Renal pelvis (tissue), 4 donors: ENCODE results near the gene SLC12A5. TPM values are rescaled to one million over a fixed set of nuclear protein-coding genes. Genes with fewer than 3 reads are reported as not detected.

Experiments
- DNase-seq: peaks from one replicate; pipeline ENCODE4 v3.0.0-alpha.2; 2013
- polyA plus RNA-seq, 3 donors: library from polyadenylated mRNA; unstranded; fragments of 120-200 nt; gene quantifications; one replicate each; pipeline ENCODE4 v1.2.1, GENCODE V29; 2013; ENCODE audit not compliant: insufficient read length in 3 of 3

Gene SLC12A5
- polyA plus RNA-seq, 3 donors: 2.3 to 3.4 (median 3.0) TPM

DNA sequence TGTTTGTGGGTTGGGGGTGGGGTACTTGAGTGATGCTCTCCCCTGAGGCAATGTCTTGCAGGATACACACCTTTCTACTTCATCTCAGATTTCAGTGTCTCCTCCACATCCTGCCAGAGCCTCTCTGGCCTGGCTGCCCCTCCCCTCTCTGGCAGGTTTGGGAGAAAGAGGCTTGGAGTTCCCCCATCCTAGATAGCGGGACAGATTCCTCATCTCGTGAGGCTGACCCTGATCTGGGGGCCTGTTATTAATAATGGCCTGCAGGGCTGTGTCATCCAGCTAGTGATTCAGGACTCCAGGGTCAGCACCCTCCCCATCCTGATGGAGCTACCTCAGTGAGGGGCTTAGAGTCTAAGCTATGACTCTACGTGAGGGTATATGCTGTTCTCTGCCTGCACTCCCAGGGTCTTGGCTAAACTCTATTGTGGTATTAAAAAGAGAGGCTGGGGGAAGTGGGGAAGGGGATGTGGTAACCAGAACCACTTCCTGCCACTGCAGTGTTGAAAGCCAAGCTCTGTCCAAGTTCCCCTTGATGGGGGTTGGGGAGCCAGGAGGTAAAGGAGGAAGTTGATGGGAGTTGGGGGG lies 24.0 kb upstream of the SLC12A5 start:
- DNase-seq: no peak

DNA sequence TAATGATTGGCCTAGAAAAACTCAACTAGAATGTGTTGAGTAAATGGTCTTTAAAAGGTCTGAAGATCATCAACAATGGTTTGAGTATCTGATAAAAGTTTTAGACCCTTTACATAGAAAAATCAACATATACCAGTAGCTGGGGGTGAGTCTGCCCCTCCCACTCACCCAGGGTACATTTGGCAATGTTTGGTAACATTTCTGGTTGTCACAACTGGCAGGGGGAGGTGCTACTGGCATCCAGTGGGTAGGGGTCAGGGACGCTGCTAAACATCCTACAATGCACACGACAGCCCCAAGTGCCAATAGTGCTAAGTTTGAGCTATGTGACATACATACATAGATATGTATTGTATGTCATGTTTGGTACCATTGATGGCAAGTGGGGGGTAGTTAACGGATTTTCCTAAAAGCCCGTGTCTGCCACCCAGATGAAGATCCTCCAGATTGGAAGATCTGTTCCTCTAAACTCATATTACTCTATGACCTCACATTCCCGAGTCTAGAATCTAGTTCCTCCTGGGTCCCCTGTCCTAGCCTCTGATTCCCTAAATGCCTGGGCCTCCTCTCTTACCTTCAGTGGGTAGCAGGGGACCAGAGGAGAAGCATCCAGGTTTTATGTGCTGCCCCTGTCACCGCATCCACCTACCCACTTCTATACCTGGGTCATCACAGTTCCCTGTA lies 22.9 kb upstream of the SLC12A5 start:
- no peak for DNase-seq

DNA sequence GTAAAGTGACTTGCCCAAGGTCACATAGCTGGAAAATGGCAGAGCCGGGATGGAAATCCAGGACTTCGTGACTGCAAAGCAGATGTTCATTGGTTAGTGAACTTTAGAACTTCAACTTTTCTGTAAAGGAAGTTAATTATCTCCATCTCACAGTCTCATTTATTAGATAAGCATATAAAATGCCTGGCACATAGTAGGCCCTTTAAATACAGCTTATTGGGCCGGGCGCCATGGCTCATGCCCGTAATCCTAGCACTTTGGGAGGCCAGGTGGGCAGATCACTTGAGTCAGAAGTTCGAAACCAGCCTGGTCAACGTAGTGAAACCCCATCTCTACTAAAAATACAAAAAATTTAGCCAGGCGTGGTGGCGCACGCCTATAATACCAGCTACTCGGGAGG lies 22.1 kb upstream of the SLC12A5 start:
- no peak for DNase-seq

DNA sequence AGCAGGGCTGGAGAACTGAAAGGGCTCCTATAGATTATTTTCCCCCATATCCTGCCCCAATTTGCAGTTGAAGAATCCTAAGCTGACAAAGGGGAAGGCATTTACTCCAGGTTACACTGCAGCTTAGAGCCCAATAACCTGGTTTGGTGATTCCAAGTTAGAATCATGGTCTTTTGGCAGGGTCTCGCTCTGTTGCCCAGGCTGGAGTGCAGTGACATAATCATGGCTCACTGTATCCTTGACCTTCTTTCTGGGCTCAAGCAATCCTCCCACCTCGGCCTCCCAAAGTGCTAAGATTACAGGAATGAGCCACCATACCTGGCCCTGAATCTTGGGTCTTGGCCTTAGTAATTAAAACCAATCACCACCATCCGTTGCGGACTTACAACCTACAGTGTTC lies 21.3 kb upstream of the SLC12A5 start:
- DNase-seq: no peak

DNA sequence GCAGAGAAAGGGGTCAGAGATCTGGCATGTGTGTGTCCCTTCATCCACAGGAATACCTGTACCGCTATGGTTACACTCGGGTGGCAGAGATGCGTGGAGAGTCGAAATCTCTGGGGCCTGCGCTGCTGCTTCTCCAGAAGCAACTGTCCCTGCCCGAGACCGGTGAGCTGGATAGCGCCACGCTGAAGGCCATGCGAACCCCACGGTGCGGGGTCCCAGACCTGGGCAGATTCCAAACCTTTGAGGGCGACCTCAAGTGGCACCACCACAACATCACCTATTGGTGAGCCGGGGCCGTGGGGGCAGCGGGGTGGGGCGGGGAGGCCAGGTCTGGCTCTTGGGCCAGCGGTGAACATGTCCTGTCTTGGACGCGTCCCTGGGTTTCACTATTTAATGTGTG lies 19.2 kb upstream of the SLC12A5 start:
- no peak for DNase-seq

DNA sequence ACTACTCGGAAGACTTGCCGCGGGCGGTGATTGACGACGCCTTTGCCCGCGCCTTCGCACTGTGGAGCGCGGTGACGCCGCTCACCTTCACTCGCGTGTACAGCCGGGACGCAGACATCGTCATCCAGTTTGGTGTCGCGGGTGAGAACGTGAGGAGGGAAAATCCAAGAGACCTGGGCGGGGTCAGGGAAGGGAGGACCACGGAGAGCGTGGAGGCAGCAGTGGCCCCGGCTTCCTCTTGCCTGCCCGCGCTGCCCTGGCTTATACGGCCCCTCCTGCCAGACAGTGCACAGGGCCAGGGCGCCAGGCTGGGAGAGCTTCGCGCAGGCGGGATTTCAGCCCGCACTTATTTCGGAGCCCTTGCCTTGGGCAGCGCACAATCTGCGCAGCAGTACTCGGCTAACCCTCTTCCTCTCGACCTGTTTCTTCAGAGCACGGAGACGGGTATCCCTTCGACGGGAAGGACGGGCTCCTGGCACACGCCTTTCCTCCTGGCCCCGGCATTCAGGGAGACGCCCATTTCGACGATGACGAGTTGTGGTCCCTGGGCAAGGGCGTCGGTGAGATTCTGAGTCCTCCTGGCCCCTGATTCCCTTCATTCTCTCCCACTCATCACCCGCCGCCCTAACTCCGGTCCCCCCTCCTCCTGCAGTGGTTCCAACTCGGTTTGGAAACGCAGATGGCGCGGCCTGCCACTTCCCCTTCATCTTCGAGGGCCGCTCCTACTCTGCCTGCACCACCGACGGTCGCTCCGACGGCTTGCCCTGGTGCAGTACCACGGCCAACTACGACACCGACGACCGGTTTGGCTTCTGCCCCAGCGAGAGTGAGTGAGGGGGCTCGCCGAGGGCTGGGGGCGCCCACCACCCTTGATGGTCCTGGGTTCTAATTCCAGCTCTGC lies 18.3 kb upstream of the SLC12A5 start:
- no peak for DNase-seq

DNA sequence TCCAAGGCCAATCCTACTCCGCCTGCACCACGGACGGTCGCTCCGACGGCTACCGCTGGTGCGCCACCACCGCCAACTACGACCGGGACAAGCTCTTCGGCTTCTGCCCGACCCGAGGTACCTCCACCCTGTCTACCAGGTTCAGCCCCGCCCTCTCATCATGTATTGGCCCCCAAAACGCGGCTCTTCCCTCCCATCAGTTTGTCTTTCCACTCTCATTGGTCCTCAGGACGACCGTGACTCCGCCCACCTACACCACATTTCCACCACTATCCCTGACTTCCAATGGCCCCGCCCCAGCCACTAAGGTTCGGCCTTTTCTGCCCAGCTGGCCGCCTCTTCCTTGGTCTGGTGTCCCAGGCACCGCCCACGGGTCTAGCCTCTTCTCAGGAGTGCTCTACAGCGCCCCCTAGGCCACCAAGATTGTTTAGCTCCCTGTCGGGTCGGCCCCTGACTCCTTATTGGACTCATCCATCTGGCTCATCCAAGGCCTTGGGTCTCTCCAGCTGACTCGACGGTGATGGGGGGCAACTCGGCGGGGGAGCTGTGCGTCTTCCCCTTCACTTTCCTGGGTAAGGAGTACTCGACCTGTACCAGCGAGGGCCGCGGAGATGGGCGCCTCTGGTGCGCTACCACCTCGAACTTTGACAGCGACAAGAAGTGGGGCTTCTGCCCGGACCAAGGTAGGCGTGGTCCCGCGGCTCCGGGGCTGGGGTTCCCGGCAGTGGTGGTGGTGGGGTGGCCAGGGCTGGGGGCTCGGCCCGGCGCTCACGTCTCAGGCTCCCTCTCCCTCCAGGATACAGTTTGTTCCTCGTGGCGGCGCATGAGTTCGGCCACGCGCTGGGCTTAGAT lies 17.2 kb upstream of the SLC12A5 start:
- no peak for DNase-seq

DNA sequence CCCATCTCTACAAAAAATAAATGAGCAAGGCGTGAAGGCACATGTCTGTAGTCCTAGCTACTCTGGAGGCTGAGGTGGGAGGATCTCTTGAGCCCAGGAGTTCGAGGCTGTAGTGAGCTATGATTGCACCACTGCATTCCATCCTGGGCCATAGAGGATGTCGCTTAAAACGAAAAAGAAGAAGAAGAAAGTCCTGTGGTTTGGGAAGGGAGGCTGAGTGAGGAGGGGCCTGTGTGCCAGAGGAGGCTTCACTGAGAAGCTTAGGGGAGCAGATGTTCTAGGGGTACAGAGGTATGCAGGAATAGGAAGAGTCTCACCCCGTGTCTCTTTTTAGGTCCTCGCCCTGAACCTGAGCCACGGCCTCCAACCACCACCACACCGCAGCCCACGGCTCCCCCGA lies 16.1 kb upstream of the SLC12A5 start:
- no peak for DNase-seq

DNA sequence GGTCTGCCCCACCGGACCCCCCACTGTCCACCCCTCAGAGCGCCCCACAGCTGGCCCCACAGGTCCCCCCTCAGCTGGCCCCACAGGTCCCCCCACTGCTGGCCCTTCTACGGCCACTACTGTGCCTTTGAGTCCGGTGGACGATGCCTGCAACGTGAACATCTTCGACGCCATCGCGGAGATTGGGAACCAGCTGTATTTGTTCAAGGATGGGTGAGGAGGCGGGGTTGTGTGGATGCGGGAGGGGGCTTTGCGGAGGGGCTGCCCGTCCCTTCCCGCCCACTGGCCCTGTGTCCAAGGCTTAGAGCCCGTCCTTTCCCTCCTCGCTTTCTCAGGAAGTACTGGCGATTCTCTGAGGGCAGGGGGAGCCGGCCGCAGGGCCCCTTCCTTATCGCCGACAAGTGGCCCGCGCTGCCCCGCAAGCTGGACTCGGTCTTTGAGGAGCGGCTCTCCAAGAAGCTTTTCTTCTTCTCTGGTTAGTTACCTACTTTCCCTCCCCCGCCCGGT lies 15.6 kb upstream of the SLC12A5 start:
- no peak for DNase-seq

DNA sequence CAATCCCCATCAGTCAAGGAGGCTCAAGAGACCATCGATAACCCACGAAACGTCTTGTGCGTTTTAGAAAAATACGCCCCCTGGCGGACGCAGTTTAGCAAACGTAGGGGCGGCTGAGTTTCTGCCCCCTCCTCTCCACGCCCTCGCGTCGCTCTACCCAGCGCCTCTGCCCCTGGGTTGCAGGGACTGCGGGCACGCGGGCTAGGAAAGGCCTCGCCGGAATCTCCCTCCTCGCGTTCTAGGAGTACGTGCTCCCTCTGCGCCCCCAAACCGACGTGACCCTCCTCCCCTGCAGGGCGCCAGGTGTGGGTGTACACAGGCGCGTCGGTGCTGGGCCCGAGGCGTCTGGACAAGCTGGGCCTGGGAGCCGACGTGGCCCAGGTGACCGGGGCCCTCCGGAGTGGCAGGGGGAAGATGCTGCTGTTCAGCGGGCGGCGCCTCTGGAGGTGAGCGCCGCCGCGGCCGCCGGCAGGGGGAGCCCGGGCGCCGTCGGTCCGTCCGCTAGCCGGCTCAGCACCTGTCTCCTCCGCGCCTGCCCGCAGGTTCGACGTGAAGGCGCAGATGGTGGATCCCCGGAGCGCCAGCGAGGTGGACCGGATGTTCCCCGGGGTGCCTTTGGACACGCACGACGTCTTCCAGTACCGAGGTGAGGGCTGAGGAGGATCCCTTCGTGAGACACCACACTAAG lies 15.0 kb upstream of the SLC12A5 start:
- no peak for DNase-seq

DNA sequence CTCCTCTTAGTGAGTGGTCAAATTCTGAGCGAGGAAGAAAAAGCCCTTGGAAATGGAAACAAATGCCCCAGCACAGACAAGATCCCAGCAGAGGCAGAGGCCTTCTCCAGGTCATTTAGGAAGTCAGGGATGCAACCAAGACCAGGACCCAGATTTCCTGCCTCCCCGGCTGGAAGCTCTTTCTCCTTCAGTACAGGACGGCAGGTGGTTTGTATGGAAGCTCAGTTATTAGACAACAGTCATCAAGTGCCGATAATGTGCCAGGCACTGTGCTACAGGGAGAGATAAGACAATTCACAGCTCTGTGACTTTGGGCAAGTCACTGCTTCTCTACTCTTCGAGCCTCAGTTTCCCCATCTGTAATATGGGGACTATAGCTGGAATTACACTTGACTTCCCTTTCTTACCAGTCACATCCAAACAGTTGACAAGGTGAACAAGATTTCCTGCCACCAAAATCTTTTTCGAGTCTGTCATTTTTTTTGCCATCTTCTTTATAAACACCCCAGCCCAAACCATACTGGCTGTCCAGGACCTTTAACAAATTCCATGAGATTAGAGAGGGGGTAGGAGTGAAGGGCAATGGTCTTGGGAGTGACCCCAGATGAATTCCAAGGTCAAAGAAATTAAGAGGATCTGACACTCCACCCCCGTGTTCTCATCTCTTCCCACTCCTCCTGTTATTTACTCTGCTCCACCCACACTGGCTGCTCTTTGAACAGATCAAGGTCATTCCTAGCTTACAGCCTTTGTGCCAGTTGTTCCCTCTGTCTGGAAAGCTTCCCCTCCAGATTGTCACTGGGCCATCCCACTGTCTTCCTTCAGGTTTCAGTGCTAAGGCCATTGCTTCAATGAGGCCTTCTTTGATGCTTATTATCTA lies 14.3 kb upstream of the SLC12A5 start:
- DNase-seq: no peak

DNA sequence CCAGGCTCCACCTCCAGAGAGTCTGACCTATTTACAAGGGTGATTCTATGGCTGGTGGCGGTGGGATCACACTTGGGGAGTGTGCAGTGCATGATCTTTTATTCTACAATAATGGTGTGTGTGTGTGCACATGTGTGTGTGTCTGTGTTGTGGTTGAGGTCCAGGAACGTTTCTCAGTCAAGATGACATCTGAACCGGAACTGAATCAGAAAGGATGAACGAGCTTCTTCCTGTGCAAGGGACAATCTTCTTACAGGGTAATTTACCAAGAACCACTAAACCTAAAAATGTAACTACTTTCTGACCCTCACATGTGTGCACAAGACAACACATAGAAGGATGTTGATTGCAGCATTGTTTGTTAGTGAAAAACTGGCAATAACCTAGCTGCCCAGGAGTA lies 11.7 kb upstream of the SLC12A5 start:
- DNase-seq: no peak

DNA sequence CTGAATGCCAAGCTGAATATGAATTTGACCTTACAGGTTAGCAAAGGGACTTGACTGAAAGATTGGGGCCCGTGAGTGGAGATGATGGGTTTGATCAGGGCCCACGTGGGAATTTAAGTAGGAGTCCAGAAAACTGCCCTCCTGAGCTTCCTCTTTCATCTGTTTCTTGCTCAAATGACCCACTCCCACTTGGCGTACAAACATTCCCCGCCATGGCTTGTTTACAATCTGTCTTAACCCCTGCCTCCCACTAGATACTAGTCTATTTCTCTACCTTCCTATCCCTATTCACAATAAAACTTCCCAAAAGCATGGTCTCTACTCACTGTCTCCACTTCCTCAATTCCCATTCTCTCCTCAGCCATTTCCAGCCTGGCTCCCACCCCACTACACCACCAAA lies 10.9 kb upstream of the SLC12A5 start:
- no peak for DNase-seq

DNA sequence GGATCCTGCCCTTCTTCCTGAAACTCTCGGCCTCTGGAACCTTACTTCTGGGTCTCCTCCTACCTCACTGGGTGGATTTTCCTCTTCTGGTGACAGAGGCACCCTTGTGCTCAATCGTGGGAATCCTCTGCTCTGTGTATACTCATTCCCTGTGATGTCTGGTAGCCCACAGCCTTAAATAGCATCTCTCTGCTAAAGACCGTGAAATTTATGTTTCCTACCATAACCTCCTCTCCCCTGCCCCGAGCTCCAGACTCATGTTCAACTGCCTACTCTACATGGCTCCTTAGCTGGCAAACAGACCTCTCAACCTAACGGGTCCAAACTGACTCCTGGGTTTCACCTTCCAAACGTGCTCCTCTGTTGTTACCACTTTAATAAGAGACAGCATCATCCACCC lies 10.4 kb upstream of the SLC12A5 start:
- DNase-seq: no peak

DNA sequence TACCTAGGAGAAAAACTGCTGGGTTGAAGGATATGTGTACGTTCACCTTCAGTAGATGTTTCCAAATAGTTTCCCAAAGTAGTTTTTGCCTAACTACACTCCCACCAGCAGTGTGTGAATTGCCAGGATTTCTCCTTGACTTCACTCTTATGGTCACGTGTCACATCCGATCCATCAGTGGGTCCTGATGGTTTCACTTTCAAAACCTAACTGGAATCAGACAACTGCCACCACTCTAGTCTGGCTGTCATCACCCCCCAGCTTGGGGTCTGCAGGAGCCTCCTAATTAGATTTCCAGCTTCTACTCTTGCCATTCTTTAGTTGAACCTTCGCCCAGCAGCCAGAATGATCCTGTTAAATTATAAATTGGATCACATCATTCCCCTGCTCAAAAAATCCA lies 8.5 kb upstream of the SLC12A5 start:
- no peak for DNase-seq

DNA sequence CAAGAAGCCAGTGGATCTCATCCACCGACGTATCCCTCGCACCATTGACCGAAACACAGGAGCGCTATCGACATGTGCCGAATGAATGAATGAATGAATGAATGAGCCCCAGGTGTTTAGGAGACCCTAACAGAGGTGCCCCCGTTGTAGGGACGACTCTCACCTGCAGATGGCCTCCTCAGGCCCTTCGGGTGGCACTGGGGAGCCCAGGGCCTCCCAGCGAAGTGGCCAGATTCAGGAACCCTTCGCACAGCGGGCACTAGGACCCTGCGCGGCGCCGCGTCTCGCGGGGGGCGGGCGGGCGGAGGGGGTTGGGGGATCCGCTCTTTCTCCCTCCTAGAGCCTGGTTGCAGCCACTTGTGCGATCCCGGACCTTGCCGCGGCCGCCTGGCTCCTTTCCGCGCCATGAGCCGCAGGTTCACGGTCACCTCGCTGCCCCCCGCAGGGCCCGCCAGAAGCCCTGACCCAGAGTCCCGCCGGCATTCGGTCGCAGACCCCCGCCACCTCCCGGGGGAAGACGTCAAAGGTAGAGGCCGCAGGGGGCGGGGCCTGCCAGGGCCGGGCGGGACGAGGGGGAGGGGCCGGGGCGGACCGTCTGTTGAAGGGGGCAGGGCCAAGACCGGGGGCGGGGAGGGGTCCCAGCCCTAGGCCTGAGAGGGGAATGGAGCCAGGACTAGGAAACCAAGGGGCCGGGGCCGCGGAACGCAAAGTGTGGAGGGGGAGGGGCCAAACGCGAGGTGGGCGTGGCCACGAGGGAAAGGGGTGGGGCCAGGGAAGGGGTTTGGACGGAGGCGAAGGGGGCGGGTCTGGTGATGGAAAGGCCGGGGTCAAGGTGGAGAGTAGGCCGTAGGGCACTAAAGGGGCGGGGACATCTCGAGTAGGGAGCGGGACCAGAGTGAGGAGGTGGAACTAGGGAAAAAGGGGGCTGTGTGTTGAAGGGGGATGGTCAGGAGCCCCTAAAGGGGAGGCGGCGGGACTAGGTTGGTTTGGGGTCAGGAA lies 7.4 kb upstream of the SLC12A5 start:
- no peak for DNase-seq

DNA sequence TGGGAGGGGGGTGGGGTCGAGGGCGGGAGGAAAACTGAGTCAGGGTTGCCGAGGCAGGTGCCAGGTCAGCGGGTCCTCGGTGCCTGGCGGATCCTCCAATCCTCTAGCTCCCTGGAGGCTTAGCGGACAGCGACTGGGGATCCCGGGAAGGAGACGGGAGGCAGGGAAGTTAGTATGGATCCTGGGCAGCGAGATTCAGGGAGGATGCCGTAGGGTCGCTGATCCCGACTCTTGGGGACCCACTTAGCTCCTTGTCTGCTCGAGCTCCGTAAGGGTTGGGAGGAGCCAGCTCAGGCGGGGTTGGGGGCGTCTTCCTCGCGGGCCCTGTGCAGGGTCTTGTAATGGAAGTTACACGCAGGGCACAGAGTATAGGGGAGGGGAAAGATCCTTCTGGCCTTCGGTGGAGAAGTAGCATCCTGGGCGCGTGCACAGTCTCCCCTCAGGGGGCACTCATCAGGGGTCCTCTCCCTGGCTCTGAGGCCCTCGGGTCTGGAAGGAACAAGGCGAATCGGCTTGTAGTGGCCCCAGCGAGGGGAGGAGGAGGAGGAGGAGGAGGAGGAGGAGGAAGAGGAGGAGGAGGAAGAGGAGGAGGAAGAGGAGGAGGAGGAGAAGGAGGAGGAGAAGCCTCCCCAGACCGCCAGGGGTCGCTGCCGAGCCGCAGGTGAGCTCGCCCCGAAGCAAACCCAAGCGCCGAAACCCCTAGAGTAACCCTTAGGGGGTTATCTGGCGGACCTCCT lies 6.4 kb upstream of the SLC12A5 start:
- DNase-seq: no peak

DNA sequence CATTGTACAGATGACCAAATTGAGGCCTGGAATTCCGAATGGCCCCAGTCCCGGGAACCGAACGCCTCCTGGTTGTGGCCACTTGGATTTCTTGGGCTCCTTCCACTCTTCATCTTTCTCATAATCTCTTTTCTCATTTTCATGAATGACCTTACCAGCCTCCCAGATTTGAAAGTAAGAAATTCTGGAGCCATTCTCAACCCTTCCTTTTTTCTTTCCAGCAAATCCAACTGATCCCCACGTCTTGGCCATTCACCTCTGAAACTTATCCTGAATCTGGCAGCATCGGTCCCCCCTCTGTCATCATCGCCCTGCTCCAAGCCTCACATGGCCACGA lies 5.9 kb upstream of the SLC12A5 start:
- no peak for DNase-seq
